K562 (cell line): Measurements from ENCODE around the gene HECW1. TPM values are rescaled to one million over a fixed set of nuclear protein-coding genes. Genes with fewer than 3 reads are reported as not detected.

ENCODE experiments used
- JUN ChIP-seq, 2 experiments: sonication (generic) in 1 of 2; formaldehyde crosslinking in 1 of 2; IDR thresholded peaks; 2 replicates each; pipeline versions ENCODE4 v1.6.1 to v1.8.0; 2012 to 2022; ENCODE audit warnings: borderline replicate concordance in 2 of 2, mild to moderate bottlenecking in 2 of 2, improper control_type of control experiment in 1 of 2, low read depth in 1 of 2, low read length in 1 of 2, missing genetic modification reagents in 1 of 2
- LCOR ChIP-seq: sonication (generic); formaldehyde crosslinking; IDR thresholded peaks from 2 replicates; pipeline ENCODE4 v1.8.0; 2022; ENCODE audit warnings: mild to moderate bottlenecking, missing genetic modification reagents
- NR0B1 ChIP-seq: fragments of 450-650 bp; IDR thresholded peaks from one replicate; pipeline ENCODE4 v1.6.1; 2018; ENCODE audit warnings: mild to moderate bottlenecking, moderate library complexity; ENCODE audit not compliant: partially characterized antibody
- ZMIZ1 ChIP-seq, 2 experiments: fragments of 150-350 bp in 1 of 2; IDR thresholded peaks; 2 replicates each; pipeline ENCODE4 v1.6.1; 2012 to 2016; ENCODE audit warnings: low read depth in 2 of 2, low read length in 2 of 2, mild to moderate bottlenecking in 1 of 2, moderate library complexity in 1 of 2
- polyA plus RNA-seq, 8 experiments: library from polyadenylated mRNA; depleted of rRNA in 4 of 8; stranded (reverse) in 5 of 8; unstranded in 3 of 8; fragments of >200 nt; fragmentation: Nextera tagmentation in 2 of 8; fragmentation: Illumina TruSeq in 1 of 8; extraction: Ambion mirVana in 2 of 8; extraction: Trizol in 1 of 8; gene quantifications; 2 replicates each; pipeline versions ENCODE4 v1.2.1 to v1.2.3, GENCODE V29; 2011 to 2014; ENCODE audit warnings: inconsistent platforms in 1 of 8, missing spikeins in 1 of 8
- total RNA-seq, 7 experiments: library from RNA; depleted of rRNA in 6 of 7; stranded (reverse); fragments of >200 nt in 6 of 7; fragmentation: Illumina TruSeq in 2 of 7; extraction: Trizol in 2 of 7; gene quantifications; 2 replicates each; pipeline versions ENCODE4 v1.2.1 to v1.2.3, GENCODE V29; 2011 to 2021; ENCODE audit warnings: low replicate concordance in 1 of 7

Gene HECW1
- total and polyA plus RNA-seq, 9 of the 15 experiments (the other 6 are each of a cell fraction or from before 2014, with no cell fraction given) = 0.07 to 0.31 (median 0.13) TPM; not detected in 4

GRCh38 chr7:43077285-43077684 lies 35.2 kb upstream of the HECW1 start (continued):
- no peak for TF ChIP-seq LCOR
- no peak for TF ChIP-seq JUN (IDR thresholded peaks at IDR 0.05; ENCODE audit: borderline replicate concordance, low read depth, low read length)
- TF ChIP-seq JUN (CRISPR knock-in tag; IDR thresholded peaks at IDR 0.05; ENCODE audit: borderline replicate concordance) = no peak
- no peak for TF ChIP-seq ZMIZ1 (IDR thresholded peaks at IDR 0.05; ENCODE audit: low read depth in 2 of 2, low read length in 2 of 2)
- no peak for TF ChIP-seq NR0B1
